A673 (cell line): Measurements from ENCODE around the gene HSDL2. TPM values are rescaled to one million over a fixed set of nuclear protein-coding genes. Genes with fewer than 3 reads are reported as not detected.

Experiments
- BruUV-seq: library from RNA; stranded (reverse); fragments of 400-500 nt; replicated peaks from 2 replicates; lab custom pipeline; 2021; lab: Mats Ljungman, UMichigan
- CTCF ChIA-PET: fragments of 300-600 bp; sonication (Branson Sonifier 250); formaldehyde crosslinking; loops from one replicate; lab custom pipeline; 2022; ENCODE audit warnings: antibody characterized with exemption; lab: Charles Lee
- POLR2A ChIA-PET: fragments of 300-600 bp; sonication (Branson Sonifier 250); formaldehyde crosslinking; loops from one replicate; lab custom pipeline; 2022; ENCODE audit warnings: antibody characterized with exemption; ENCODE audit not compliant: low non-redundant PET; lab: Charles Lee
- DNase-seq: peaks from one replicate; pipeline ENCODE4 v3.0.0-alpha.2; 2015; ENCODE audit warnings: low spot score
- H3K27ac ChIP-seq: fragments of 200-600 bp; sonication (generic); 2 replicates; pipeline ENCODE4 v1.5.1; 2016; ENCODE audit warnings: mixed run types, low read depth, mild to moderate bottlenecking, mixed read lengths, antibody characterized with exemption, low read length; ENCODE audit not compliant: poor library complexity, severe bottlenecking
- H3K27me3 ChIP-seq: fragments of 200-600 bp; sonication (generic); replicated peaks from 2 replicates; pipeline ENCODE4 v1.6.1; 2017; ENCODE audit warnings: mixed run types, low read depth, mild to moderate bottlenecking, mixed read lengths, antibody characterized with exemption, low read length; ENCODE audit not compliant: insufficient read depth, poor library complexity
- H3K36me3 ChIP-seq: fragments of 200-600 bp; sonication (generic); 2 replicates; pipeline ENCODE4 v1.6.1; 2016; ENCODE audit warnings: mixed run types, mild to moderate bottlenecking, mixed read lengths, antibody characterized with exemption, low read length; ENCODE audit not compliant: insufficient read depth, poor library complexity, severe bottlenecking
- H3K4me1 ChIP-seq: fragments of 200-600 bp; sonication (generic); 2 replicates; pipeline ENCODE4 v1.6.1; 2017; ENCODE audit warnings: mixed run types, mild to moderate bottlenecking, mixed read lengths, antibody characterized with exemption, low read length; ENCODE audit not compliant: insufficient read depth, poor library complexity, severe bottlenecking
- H3K4me3 ChIP-seq: fragments of 200-600 bp; sonication (generic); 2 replicates; pipeline ENCODE4 v1.5.1; 2016; ENCODE audit warnings: low read depth, mixed run types, mild to moderate bottlenecking, mixed read lengths, low read length; ENCODE audit not compliant: poor library complexity, severe bottlenecking
- H3K9me3 ChIP-seq: fragments of 200-600 bp; sonication (generic); 2 replicates; pipeline ENCODE4 v1.6.1; 2016; ENCODE audit warnings: mixed run types, low read depth, mild to moderate bottlenecking, mixed read lengths, antibody characterized with exemption, low read length; ENCODE audit not compliant: poor library complexity, severe bottlenecking
- CTCF ChIP-seq: fragments of 300-800, 200-600 bp; sonication (generic); conservative IDR thresholded peaks from 2 replicates; pipeline ENCODE4 v1.5.1; 2017; ENCODE audit warnings: low read depth, mild to moderate bottlenecking, antibody characterized with exemption, low read length, moderate library complexity, mixed read lengths
- EZH2 ChIP-seq: fragments of 200-600 bp; sonication (generic); IDR thresholded peaks from 2 replicates; pipeline ENCODE4 v1.6.1; 2017; ENCODE audit warnings: borderline replicate concordance, low read depth, mild to moderate bottlenecking, mixed read lengths, antibody characterized with exemption, low read length; ENCODE audit not compliant: poor library complexity, severe bottlenecking
- intact Hi-C: fragments of 100-400 bp; cut with micrococcal nuclease; formaldehyde crosslinking; loops from one replicate; pipeline ENCODE4 v1.10.0; 2022; ENCODE audit not compliant: unreplicated experiment
- total RNA-seq: library from RNA; stranded (reverse); gene quantifications from 2 replicates; pipeline ENCODE4 v1.2.3, GENCODE V29; 2021

Gene HSDL2
- total RNA-seq, 1 experiment from 2014 or later, result 28.2 TPM

GRCh38 chr9:112349008-112349333 lies 30.9 kb upstream of the HSDL2 start:
- POLR2A ChIA-PET, result interaction anchor here (1.0 kb wide), 1 partner anchor 15 kb away, joined by 10 read pairs; the partner anchor contains the start of gene PTBP3
- Histone ChIP-seq H3K27me3 (no peaks in the 10 kb centered on the region), H3K36me3 (no peaks in the 10 kb centered on the region), H3K4me3 (peak overlapping the region; percentile 34), H3K9me3 (no peaks in the 10 kb centered on the region), H3K27ac (peak overlapping the region; percentile 68), H3K4me1 (peaks cover 17% of the 10 kb centered on the region)
- no peak for TF ChIP-seq EZH2
- CTCF ChIA-PET, result interaction anchor here (0.8 kb wide), 1 partner anchor 15 kb away, joined by 4 read pairs; the partner anchor contains the start of gene PTBP3
- DNase-seq, result no peak
- intact Hi-C loops, result no loop called here
- BruUV-seq, result no TSS peak

- POLR2A ChIA-PET, result interaction anchor here (0.6 kb wide), 1 partner anchor 63 kb away, joined by 3 read pairs; no protein-coding TSS in a partner anchor
- CTCF ChIA-PET, result no interaction called here
- H3K4me1 ChIP-seq, result peaks cover 33% of the 10 kb centered on the region
- H3K9me3 ChIP-seq, result no peaks in the 10 kb centered on the region
- H3K27ac ChIP-seq, result no peak overlapping the region
- no peak for TF ChIP-seq CTCF
- TF ChIP-seq EZH2, result no peak
- intact Hi-C loops, result no loop called here
- BruUV-seq, result no TSS peak
- H3K36me3 ChIP-seq, result no peaks in the 10 kb centered on the region
- no peak for DNase-seq
- H3K27me3 ChIP-seq, result no peaks in the 10 kb centered on the region
- no peak overlapping the region for H3K4me3 ChIP-seq
Observed at GRCh38 chr9:112351184-112351583, 28.7 kb upstream of the HSDL2 start.

- H3K4me3 ChIP-seq, result no peak overlapping the region
- peaks cover 33% of the 10 kb centered on the region for H3K4me1 ChIP-seq
- ChIA-PET POLR2A (no interaction called here), CTCF (no interaction called here)
- H3K27me3 ChIP-seq, result no peaks in the 10 kb centered on the region
- no peak for TF ChIP-seq EZH2
- TF ChIP-seq CTCF, result no peak
- BruUV-seq, result no TSS peak
- DNase-seq, result no peak
- H3K9me3 ChIP-seq, result no peaks in the 10 kb centered on the region
- intact Hi-C loops, result no loop called here
- H3K36me3 ChIP-seq, result no peaks in the 10 kb centered on the region
- no peak overlapping the region for H3K27ac ChIP-seq
Observed at GRCh38 chr9:112352209-112352608, 27.7 kb upstream of the HSDL2 start.

GRCh38 chr9:112354081-112354743 lies 25.7 kb upstream of the HSDL2 start:
- ChIA-PET POLR2A (no interaction called here), CTCF (no interaction called here)
- no TSS peak for BruUV-seq
- intact Hi-C loops, result no loop called here
- Histone ChIP-seq H3K9me3 (no peaks in the 10 kb centered on the region), H3K36me3 (no peaks in the 10 kb centered on the region), H3K27me3 (no peaks in the 10 kb centered on the region), H3K27ac (no peak overlapping the region), H3K4me3 (no peak overlapping the region), H3K4me1 (peaks cover 17% of the 10 kb centered on the region)
- TF ChIP-seq CTCF (no peak), EZH2 (no peak)
- no peak for DNase-seq
